ENCODE measurements around the gene TRRAP.

TRRAP gene

DNA sequence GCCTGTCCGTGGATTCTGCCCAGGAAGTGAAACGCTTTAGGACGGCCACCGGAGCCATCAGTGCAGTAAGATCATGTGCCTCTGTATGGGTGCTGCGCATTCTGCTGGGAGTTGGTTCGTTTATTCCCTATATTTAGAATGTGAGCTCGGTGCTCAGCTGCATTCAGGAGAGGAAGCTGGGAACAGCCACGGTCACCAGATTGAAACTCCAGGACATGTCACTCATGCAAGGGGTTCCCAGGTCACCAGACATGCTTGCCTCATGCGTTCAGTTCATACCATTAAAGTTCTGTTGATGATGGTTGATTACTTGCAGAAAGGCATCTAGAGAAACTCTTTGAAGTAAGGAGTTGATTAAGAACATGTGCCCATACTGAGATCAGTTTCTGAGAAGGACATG, 78.1 kb downstream of the TRRAP start:
- no peak for DNase-seq

DNA sequence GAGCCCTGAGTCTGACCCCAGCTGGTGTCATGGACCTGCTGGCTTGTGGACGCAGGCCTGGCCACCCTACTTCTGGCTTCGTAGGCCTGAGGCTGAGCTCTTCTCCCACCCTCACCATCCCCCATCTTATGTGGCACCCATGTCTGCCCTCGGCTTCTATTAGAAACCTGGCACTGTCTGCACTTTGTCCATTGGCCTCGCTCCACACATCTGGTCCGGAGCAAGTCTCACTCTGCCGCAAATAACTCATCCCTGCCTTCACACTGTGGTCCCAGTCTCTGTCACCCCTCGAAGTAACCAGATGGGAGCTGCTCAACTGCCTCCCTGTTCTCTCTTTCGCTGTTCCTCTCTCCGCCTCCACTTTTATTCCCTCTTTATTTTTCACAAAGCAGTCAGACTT, 78.6 kb downstream of the TRRAP start:
- no peak for DNase-seq

- no peak for DNase-seq
These were observed 79.4 kb downstream of the TRRAP start for GRCh38 chr7:98957766-98958165.

DNA sequence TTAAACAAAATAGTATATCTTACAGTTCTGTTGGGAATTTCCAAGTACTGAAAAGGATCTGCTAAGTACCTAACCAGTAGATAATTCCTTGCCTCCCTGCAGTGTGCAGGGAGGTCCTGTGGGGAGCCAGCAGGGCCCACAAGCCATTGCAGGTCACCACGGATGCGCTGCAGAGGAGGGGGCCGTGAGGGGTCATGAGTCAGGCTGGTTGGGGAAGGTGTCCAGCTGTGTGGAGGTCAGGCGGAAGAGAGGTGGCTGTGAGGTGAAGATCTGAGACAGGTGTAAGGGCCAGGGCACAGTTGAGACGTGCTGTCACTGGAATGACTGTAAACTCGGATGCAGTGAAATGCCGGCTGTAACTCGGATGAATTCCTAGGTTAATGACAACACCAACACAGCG, 80.6 kb downstream of the TRRAP start:
- DNase-seq, result no peak

GRCh38 chr7:98963305-98963704, 85.0 kb downstream of the TRRAP start:
- DNase-seq, result no peak

DNA sequence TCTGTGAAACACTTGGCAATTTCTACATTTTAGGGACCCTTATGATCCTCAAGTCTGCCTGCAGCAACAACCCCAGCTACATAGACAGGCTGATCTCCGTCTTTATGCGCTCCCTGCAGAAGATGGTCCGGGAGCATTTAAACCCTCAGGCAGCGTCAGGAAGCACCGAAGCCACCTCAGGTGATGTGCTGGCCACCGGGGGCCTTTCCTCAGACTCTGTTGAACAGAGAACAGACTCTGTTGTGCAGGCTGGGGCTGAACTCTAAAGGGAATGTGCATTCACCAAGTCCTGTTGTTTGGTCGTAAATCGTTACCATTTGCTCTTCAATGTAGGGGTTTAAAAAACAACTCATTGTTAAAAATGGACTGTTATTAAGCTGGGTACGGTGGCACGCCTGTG, 86.3 kb downstream of the TRRAP start:
- no peak for DNase-seq

DNA sequence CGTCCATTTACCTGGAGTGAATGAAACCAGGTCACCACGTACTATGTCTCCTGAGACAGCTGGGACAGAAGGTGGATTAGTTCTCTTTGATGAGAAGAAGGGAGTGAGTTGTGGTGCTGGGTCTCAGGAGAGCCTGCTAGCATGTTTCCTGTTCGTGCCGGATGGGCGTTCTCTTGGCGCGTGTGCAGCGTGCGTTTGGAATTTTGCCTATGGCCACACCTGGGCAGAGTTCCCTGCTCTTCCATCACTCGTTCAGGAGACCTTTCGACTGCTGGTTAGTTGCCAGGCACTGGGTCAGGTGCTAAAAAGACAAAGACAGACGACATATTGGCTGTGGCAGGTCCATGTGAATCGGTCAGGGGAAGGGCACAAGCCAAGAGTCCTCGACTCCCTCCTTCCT, 90.3 kb downstream of the TRRAP start:
- DNase-seq, result no peak

DNA sequence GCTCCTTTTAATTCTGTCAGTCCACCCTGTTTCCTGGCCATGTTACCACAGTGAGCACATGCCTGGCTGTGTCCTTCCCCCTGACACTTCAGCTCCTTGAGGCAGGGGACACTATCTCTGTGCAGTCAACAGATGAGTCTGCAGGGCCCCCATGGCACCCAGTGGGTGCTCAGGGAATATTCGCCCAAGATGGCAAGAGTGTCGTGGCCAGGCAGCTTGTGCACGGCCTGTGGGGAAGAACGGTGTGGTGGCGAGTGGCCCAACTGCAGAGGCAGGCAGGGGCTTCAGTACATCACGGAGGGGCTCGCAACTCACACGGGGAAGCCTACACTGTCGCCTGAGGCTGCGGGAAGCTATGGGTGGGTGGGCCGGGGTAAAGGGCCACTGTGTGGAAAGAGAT, 91.1 kb downstream of the TRRAP start:
- DNase-seq, result no peak

DNA sequence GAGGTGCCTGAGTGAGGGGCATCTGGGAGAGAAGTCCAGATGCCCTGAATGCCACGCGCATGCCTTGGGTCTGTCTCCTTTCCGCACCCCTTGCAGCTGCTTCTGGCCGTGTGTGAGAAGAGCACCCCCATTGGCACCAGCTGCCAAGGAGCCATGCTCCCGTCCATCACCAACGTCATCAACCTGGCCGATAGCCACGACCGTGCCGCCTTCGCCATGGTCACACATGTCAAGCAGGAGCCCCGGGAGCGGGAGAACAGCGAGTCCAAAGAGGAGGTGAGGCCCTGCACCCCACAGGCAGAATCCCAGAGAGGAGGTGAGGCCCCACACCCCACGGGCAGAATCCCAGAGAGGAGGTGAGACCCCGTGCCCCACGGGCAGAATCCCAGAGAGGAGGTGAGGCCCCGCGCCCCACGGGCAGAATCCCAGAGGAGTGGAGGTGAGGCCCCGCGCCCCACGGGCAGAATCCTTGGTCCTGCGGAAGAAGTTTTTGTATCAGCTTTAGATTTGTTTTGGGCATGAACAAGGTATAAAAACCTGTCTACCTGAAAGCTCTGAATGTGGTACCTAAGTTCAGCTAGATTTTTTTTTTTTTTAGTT, 91.8 kb downstream of the TRRAP start:
- no peak for DNase-seq

- no peak for DNase-seq
These were observed 92.5 kb downstream of the TRRAP start for GRCh38 chr7:98970805-98971204.

GRCh38 chr7:98974205-98974604, 95.9 kb downstream of the TRRAP start:
- no peak for DNase-seq

DNA sequence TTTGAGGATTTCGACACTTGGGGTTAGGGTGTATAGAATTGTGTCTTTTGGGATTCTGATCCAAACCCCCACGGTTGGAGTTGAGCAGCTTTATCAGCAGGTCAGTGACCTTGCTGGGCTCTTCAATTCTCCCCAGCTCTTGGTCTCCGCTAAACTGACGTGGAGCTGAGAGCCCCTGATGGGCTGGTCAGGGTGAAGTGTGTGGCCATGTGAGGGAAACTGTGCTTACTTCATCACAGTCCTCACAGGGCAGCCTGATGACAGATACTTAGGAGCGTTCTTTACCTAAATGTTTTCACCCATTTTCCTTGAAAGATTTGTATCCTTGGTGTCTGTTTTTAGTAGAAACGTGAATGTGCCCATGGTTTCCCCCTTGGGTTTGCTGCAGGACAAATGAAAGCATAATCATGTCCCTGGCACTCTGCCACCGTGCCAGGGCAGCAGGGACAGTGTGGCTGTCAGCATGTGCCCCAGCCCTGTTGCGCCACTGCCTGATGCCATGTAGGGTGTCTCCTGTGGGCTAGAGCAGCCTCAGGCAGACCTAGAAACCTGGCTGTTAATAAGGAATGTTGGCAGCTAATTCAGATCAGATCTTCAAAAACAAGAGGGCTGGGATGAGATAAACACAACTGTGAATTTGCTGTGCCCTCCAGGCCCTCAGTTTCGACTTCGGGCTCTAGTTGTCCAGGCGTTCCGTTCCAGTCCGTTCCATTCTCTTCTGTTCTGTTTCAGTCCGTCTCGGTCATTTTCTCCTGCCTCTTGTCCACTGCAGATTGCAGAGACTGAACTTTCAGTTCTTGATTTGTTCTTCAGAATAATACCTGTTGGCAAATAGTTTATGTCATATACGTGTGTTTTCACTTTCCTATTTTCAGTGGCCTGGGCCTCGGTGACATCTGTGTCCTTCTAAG, 96.8 kb downstream of the TRRAP start:
- DNase-seq, result no peak

DNA sequence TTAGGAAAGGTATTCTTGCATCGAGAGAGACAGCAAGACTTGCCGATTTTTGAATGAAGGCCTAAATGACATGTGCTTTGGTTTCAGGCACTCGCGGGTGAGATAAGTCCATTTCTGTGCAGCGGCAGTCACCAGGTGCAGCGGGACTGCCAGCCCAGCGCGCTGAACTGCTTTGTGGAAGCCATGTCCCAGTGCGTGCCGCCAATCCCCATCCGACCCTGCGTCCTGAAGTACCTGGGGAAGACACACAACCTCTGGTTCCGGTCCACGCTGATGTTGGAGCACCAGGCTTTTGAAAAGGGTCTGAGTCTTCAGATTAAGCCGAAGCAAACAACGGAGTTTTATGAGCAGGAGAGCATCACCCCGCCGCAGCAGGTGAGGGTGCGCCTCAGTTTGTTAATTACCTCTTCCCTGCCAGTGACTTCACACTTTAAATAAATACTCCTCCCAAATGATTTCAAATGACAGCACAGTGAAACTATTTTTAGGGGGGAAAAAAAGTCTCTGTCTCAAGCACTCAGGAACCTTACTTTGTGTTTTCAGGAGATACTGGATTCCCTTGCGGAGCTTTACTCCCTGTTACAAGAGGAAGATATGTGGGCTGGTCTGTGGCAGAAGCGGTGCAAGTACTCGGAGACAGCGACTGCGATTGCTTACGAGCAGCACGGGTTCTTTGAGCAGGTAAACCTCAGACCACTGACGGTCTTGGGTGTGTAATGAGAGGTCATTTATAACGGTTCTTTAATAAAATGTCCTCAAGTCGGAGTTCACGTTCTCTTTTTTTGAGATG, 98.3 kb downstream of the TRRAP start:
- DNase-seq, result no peak

- no peak for DNase-seq
These were observed 100.3 kb downstream of the TRRAP start for GRCh38 chr7:98978672-98979071.

DNA sequence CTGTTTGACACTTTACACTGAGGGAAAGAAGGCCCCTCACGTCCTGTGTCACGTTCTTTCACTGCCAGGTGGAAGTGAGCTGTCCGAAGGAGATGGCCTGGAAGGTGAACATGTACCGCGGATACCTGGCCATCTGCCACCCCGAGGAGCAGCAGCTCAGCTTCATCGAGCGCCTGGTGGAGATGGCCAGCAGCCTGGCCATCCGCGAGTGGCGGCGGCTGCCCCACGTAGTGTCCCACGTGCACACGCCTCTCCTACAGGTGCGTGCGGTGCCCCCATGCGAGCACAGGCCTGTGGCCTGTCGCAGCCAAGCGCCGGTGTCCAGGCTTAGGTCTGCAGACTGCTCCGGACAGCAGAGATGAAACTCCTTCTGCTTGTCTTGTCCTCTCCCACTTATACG, 103.4 kb downstream of the TRRAP start:
- DNase-seq, result no peak

DNA sequence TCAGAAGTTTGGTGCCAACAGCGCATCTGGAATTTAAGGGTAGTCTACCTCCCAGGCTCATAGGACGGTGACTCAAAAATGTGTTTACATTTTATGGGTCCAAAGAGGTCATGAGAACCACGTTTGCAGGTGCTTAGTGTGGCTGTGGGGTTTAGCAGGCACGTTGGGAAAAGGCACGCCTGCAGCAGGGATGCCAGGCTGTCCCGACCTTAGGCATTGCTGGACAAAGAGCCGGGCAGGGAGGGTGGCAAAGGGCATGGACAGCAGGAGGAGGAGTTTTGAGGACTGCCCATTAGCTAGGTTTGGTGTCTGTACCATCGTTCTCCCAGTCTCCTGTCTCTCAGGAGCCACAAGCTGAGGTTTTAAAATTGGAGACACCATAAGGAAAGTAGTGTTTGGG, 104.4 kb downstream of the TRRAP start:
- DNase-seq, result no peak

- no peak for DNase-seq
These were observed 105.8 kb downstream of the TRRAP start for GRCh38 chr7:98984126-98984525.

DNA sequence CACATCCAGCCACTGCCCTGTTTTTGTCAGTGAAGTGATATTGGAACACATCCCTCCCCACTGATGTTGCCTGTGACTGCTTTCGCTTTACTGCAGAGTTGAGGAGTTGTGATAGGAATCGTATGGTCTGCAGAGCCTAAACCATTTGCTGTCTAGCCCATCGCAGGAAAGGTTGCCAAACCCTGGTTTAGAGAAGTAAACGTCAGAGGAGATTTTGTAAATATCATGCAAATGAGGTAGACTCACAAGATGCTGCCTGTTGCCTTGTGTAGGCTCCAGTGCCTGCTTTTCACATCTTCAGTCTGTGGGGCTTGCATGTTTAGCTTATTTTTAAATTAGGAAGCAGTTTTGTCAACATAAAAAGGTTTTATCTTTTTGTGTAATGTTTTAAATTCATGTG, 107.1 kb downstream of the TRRAP start:
- DNase-seq, result no peak

- no peak for DNase-seq
These were observed 107.6 kb downstream of the TRRAP start for GRCh38 chr7:98985945-98986344.

DNA sequence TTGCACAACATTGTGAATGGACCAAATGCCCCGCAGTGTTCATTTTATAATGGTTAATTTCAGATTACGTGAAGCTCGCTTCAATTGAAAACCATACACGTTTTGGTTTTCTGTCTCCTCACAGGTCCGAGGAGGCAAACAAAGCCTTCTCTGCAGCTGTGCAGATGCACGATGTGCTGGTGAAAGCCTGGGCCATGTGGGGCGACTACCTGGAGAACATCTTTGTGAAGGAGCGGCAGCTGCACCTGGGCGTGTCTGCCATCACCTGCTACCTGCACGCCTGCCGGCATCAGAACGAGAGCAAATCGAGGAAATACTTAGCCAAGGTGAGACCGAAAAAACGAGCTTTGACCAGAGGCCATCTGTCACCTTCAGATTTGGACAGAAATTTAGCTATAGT, 110.3 kb downstream of the TRRAP start:
- no peak for DNase-seq

GRCh38 chr7:98990356-98990755, 112.0 kb downstream of the TRRAP start:
- no peak for DNase-seq

GRCh38 chr7:98991141-98991540, 112.8 kb downstream of the TRRAP start:
- no peak for DNase-seq

- no peak for DNase-seq
These were observed 113.7 kb downstream of the TRRAP start for GRCh38 chr7:98992076-98992475.
